B cell (primary cell): ENCODE measurements around the gene MDGA2.

Experiments used
- CTCF ChIP-seq: fragments of 200-600 bp; IDR thresholded peaks from one replicate; pipeline ENCODE4 v1.8.0; 2022; ENCODE audit warnings: antibody characterized with exemption, mild to moderate bottlenecking
- EZH2 ChIP-seq: IDR thresholded peaks from 2 replicates; pipeline ENCODE4 v1.6.1; 2012; ENCODE audit warnings: borderline replicate concordance, low read depth, mild to moderate bottlenecking, moderate library complexity, low read length; ENCODE audit not compliant: insufficient read depth, poor library complexity, severe bottlenecking

GRCh38 chr14:47520382-47520781 is 155.0 kb downstream of the MDGA2 start:
- TF ChIP-seq CTCF (no peak), EZH2 (no peak)
